HepG2 (cell line): ENCODE measurements around the gene CHKA. TPM values are rescaled to one million over a fixed set of nuclear protein-coding genes. Genes with fewer than 3 reads are reported as not detected.

Experiments used
- ARID5B ChIP-seq: IDR thresholded peaks from 2 replicates; pipeline ENCODE4 v1.4.0; 2020; ENCODE audit warnings: mild to moderate bottlenecking, missing genetic modification reagents
- E2F5 ChIP-seq: sonication (generic); formaldehyde crosslinking; conservative IDR thresholded peaks from 2 replicates; pipeline ENCODE4 v1.4.0; 2020; ENCODE audit warnings: missing genetic modification reagents
- FOXM1 ChIP-seq: sonication (generic); formaldehyde crosslinking; IDR thresholded peaks from 2 replicates; pipeline ENCODE4 v1.5.0; 2020; ENCODE audit warnings: missing genetic modification reagents
- GATA4 ChIP-seq: sonication (generic); IDR thresholded peaks from 2 replicates; pipeline ENCODE4 v1.6.1; 2016; ENCODE audit warnings: antibody characterized with exemption, low read depth, borderline replicate concordance
- POLR2AphosphoS5 ChIP-seq: IDR thresholded peaks from 2 replicates; pipeline ENCODE4 v1.6.1; 2012; ENCODE audit warnings: low read depth, low read length
- RBAK ChIP-seq: sonication (generic); formaldehyde crosslinking; IDR thresholded peaks from 2 replicates; pipeline ENCODE4 v1.5.1; 2020; ENCODE audit warnings: mild to moderate bottlenecking, missing genetic modification reagents
- SNAPC4 ChIP-seq: sonication (generic); formaldehyde crosslinking; IDR thresholded peaks from 2 replicates; pipeline ENCODE4 v1.4.0; 2020; ENCODE audit warnings: mild to moderate bottlenecking, missing genetic modification reagents
- SRSF4 ChIP-seq: fragments of 200-400 bp; formaldehyde crosslinking; IDR thresholded peaks from one replicate; pipeline ENCODE4 v1.6.1; 2018; ENCODE audit warnings: mild to moderate bottlenecking, low read depth, low read length, moderate library complexity; ENCODE audit not compliant: poor library complexity, severe bottlenecking
- TCF7L2 ChIP-seq: IDR thresholded peaks from 2 replicates; pipeline ENCODE4 v1.6.1; 2011; ENCODE audit warnings: mild to moderate bottlenecking, low read depth, low read length, moderate library complexity
- THRA ChIP-seq: sonication (generic); formaldehyde crosslinking; IDR thresholded peaks from 2 replicates; pipeline ENCODE4 v1.4.0; 2020; ENCODE audit warnings: missing genetic modification reagents, borderline replicate concordance
- TRIM22 ChIP-seq: fragments of 450-650 bp; IDR thresholded peaks from 2 replicates; pipeline ENCODE4 v1.6.1; 2017
- YY1 ChIP-seq: IDR thresholded peaks from 2 replicates; pipeline ENCODE4 v1.6.1; 2011; ENCODE audit warnings: low read length, low read depth, moderate library complexity, mild to moderate bottlenecking; ENCODE audit not compliant: insufficient read depth, insufficient replicate concordance
- ZHX1 ChIP-seq: sonication (generic); formaldehyde crosslinking; IDR thresholded peaks from 2 replicates; pipeline ENCODE4 v1.8.1; 2022; ENCODE audit warnings: low read depth, mild to moderate bottlenecking, missing genetic modification reagents
- ZNF572 ChIP-seq: sonication (generic); formaldehyde crosslinking; IDR thresholded peaks from 2 replicates; pipeline ENCODE4 v1.5.1; 2020; ENCODE audit warnings: mild to moderate bottlenecking, missing genetic modification reagents
- polyA plus RNA-seq, 8 experiments: library from polyadenylated mRNA; depleted of rRNA in 3 of 8; stranded (reverse) in 7 of 8; unstranded in 1 of 8; fragments of >200 nt; fragmentation: Illumina TruSeq in 4 of 8; extraction: Trizol in 4 of 8; gene quantifications; 2 replicates each; pipeline versions ENCODE4 v1.2.1 to v1.2.3, GENCODE V29; 2011 to 2016; ENCODE audit warnings: low read depth in 4 of 8, missing spikeins in 1 of 8, mixed read lengths in 1 of 8; ENCODE audit not compliant: insufficient read depth in 1 of 8
- total RNA-seq, 5 experiments: library from RNA; depleted of rRNA; stranded (reverse); fragments of >200 nt; fragmentation: Illumina TruSeq; extraction: Trizol; gene quantifications; 2 replicates each; pipeline ENCODE4 v1.2.3, GENCODE V29; 2016; ENCODE audit warnings: low read depth in 1 of 5

The CHKA gene
- total and polyA plus RNA-seq, 2 of the 13 experiments (the other 11 are each of a cell fraction or from before 2014, with no cell fraction given) = 71.6 to 92.7 TPM

GRCh38 chr11:68137833-68138232 is 16.6 kb upstream of the CHKA start (continued):
- TF ChIP-seq SNAPC4 (CRISPR knock-in tag) (no peak), TCF7L2 (no peak), GATA4 (no peak), POLR2AphosphoS5 (peak; percentile 52), RBAK (CRISPR knock-in tag) (no peak), YY1 (peak; percentile 88), THRA (CRISPR knock-in tag) (0 out of 2 replicates have a peak, but pooled peaks have one; percentile 21), ARID5B (CRISPR knock-in tag) (peak; percentile 27; the same call in 1 of the 2 replicates), ZNF572 (CRISPR knock-in tag) (no peak), TRIM22 (no peak), ZHX1 (CRISPR knock-in tag) (no peak), SRSF4 (no peak), E2F5 (CRISPR knock-in tag) (no peak), FOXM1 (CRISPR knock-in tag) (no peak)
